Thyroid gland (tissue), 4 donors: ENCODE measurements around the gene NME7. TPM values are rescaled to one million over a fixed set of nuclear protein-coding genes. Genes with fewer than 3 reads are reported as not detected.
"Not testable (repeated sequence)": the region's sequence is repeated elsewhere in the genome, so short reads cannot be mapped to it uniquely, and the experiment has no call there.

Source experiments
- DNase-seq, 2 donors: peaks; one replicate each; pipeline ENCODE4 v3.0.0-alpha.2; 2019
- H3K27ac ChIP-seq, 3 donors: fragments of 200-600 bp; sonication (generic); 1 replicate in 2 of 3; 2 replicates in 1 of 3; pipeline ENCODE4 v1.5.1; 2016 to 2019; ENCODE audit warnings: mild to moderate bottlenecking in 1 of 3, moderate library complexity in 1 of 3
- H3K27me3 ChIP-seq: fragments of 200-600 bp; sonication (generic); one replicate; pipeline ENCODE4 v1.5.1; 2019
- H3K36me3 ChIP-seq, 2 donors: fragments of 200-600 bp; sonication (generic); one replicate each; pipeline ENCODE4 v1.5.1; 2016 to 2019
- H3K4me1 ChIP-seq, 2 donors: fragments of 200-600 bp; sonication (generic); one replicate each; pipeline ENCODE4 v1.5.1; 2017 to 2019
- H3K4me3 ChIP-seq, 3 donors: fragments of 200-600 bp; sonication (generic); replicated peaks in 1 of 3; 1 replicate in 2 of 3; 2 replicates in 1 of 3; pipeline ENCODE4 v1.5.1; 2016; ENCODE audit warnings: mild to moderate bottlenecking in 1 of 3
- H3K9me3 ChIP-seq: fragments of 200-600 bp; sonication (generic); one replicate; pipeline ENCODE4 v1.5.1; 2017
- CTCF ChIP-seq, 6 experiments: fragments of 200-600 bp in 3 of 6; fragments of 450-650 bp in 3 of 6; sonication (generic) in 3 of 6; IDR thresholded peaks; one replicate each; pipeline ENCODE4 v1.5.1; 2016 to 2019; ENCODE audit warnings: antibody characterized with exemption in 6 of 6, mild to moderate bottlenecking in 2 of 6, inconsistent platforms in 1 of 6, moderate library complexity in 1 of 6
- POLR2A ChIP-seq, 2 donors: fragments of 450-650 bp; IDR thresholded peaks; one replicate each; pipeline ENCODE4 v1.6.1; 2017; ENCODE audit warnings: antibody characterized with exemption in 2 of 2, mild to moderate bottlenecking in 2 of 2, moderate library complexity in 1 of 2
- WGBS, 2 donors: methylation state at CpG; one replicate each; pipeline ENCODE4 v1.1.5; 2017; 5-methylcytosine and 5-hydroxymethylcytosine counted together
- intact Hi-C: fragments of 100-400 bp; cut with DNase I; formaldehyde crosslinking; loops from one replicate; pipeline ENCODE4 v1.15.1; 2023
- total RNA-seq, 4 donors: library from RNA; depleted of rRNA; stranded (reverse); fragments of >200 nt; gene quantifications; one replicate each; pipeline ENCODE4 v1.2.3, GENCODE V29; 2016

The NME7 gene
- total RNA-seq, 4 donors from 2014 or later: 26.3 to 44.9 (median 36.4) TPM

GRCh38 chr1:169186106-169186505, 181.5 kb downstream of the NME7 start:
- intact Hi-C loops: no loop called here
- peaks cover 0 to 7% of the 10 kb centered on the region in 2 donors for H3K4me1 ChIP-seq
- no peak overlapping the region for H3K4me3 ChIP-seq
- H3K27ac ChIP-seq: no peak overlapping the region
- 25 to 30% methylated on average over 1 of the region's 1 CpG for WGBS, 2 donors
- no peaks in the 10 kb centered on the region for H3K27me3 ChIP-seq
- H3K9me3 ChIP-seq: no peaks in the 10 kb centered on the region
- DNase-seq: no peak
- no peaks in the 10 kb centered on the region for H3K36me3 ChIP-seq
- no peak for TF ChIP-seq POLR2A (IDR thresholded peaks at IDR 0.05)
- no peak for TF ChIP-seq CTCF (IDR thresholded peaks at IDR 0.05)

- no peak overlapping the region for H3K4me3 ChIP-seq
- 18 to 28% methylated on average over 1 of the region's 1 CpG for WGBS, 2 donors
- no peak overlapping the region for H3K27ac ChIP-seq
- H3K27me3 ChIP-seq: no peaks in the 10 kb centered on the region
- TF ChIP-seq CTCF (IDR thresholded peaks at IDR 0.05) (no peak), POLR2A (IDR thresholded peaks at IDR 0.05) (no peak)
- no peaks in the 10 kb centered on the region for H3K9me3 ChIP-seq
- intact Hi-C loops: no loop called here
- H3K4me1 ChIP-seq: peaks cover 0 to 7% of the 10 kb centered on the region in 2 donors
- no peaks in the 10 kb centered on the region for H3K36me3 ChIP-seq
- DNase-seq: no peak
Measured at GRCh38 chr1:169184812-169185211, 182.8 kb downstream of the NME7 start.

- TF ChIP-seq CTCF (IDR thresholded peaks at IDR 0.05): no peak
- no peak for TF ChIP-seq POLR2A (IDR thresholded peaks at IDR 0.05)
- Histone ChIP-seq H3K36me3 (no peaks in the 10 kb centered on the region), H3K4me3 (no peak overlapping the region), H3K9me3 (no peaks in the 10 kb centered on the region), H3K27me3 (no peaks in the 10 kb centered on the region), H3K27ac (no peak overlapping the region), H3K4me1 (no peaks in the 10 kb centered on the region)
- intact Hi-C loops: no loop called here
- DNase-seq: no peak
- WGBS, 2 donors: 98% methylated on average over 3 of the region's 3 CpGs
Measured at GRCh38 chr1:169180174-169180573, 187.4 kb downstream of the NME7 start.

GRCh38 chr1:169179431-169179830, 188.2 kb downstream of the NME7 start:
- H3K4me1 ChIP-seq, H3K9me3 ChIP-seq, DNase-seq, H3K4me3 ChIP-seq, H3K27ac ChIP-seq, intact Hi-C loops, H3K36me3 ChIP-seq, H3K27me3 ChIP-seq: not testable (repeated sequence)
- WGBS, 2 donors: 94 to 99% methylated on average over 3 of the region's 3 CpGs

- 84 to 87% methylated on average over 2 of the region's 2 CpGs for WGBS, 2 donors
- no peak for DNase-seq
- no peaks in the 10 kb centered on the region for H3K27me3 ChIP-seq
- no peak overlapping the region for H3K27ac ChIP-seq
- intact Hi-C loops: no loop called here
- no peaks in the 10 kb centered on the region for H3K9me3 ChIP-seq
- no peak for TF ChIP-seq CTCF (IDR thresholded peaks at IDR 0.05)
- no peak for TF ChIP-seq POLR2A (IDR thresholded peaks at IDR 0.05)
- H3K36me3 ChIP-seq: no peaks in the 10 kb centered on the region
- no peak overlapping the region for H3K4me3 ChIP-seq
- no peaks in the 10 kb centered on the region for H3K4me1 ChIP-seq
Measured at GRCh38 chr1:169175461-169175860, 192.1 kb downstream of the NME7 start.

GRCh38 chr1:169163059-169163458, 204.5 kb downstream of the NME7 start:
- 67 to 93% methylated on average over 5 of the region's 5 CpGs for WGBS, 2 donors
- intact Hi-C loops: no loop called here
- no peaks in the 10 kb centered on the region for H3K9me3 ChIP-seq
- no peaks in the 10 kb centered on the region for H3K27me3 ChIP-seq
- no peak overlapping the region for H3K4me3 ChIP-seq
- peaks cover 5 to 15% of the 10 kb centered on the region in 2 donors for H3K4me1 ChIP-seq
- no peak for DNase-seq
- TF ChIP-seq POLR2A (IDR thresholded peaks at IDR 0.05) (no peak), CTCF (IDR thresholded peaks at IDR 0.05) (no peak)
- H3K36me3 ChIP-seq: no peaks in the 10 kb centered on the region
- no peak overlapping the region for H3K27ac ChIP-seq
